HG02852 (cell line): Measurements from ENCODE around the gene ARID5B.
A peak's percentile ranks its signal among the peaks of the same experiment; 100 is the strongest.
"Not testable (repeated sequence)": the region's sequence is repeated elsewhere in the genome, so short reads cannot be mapped to it uniquely, and the experiment has no call there.

ENCODE experiments used
- ATAC-seq: cut with Tn5 transposase; IDR thresholded peaks from one replicate; pipeline ENCODE4 v1.9.1; 2021; ENCODE audit warnings: mild to moderate bottlenecking, moderate library complexity; ENCODE audit not compliant: unreplicated experiment

Gene ARID5B

GRCh38 chr10:61964059-61964709, 62.7 kb downstream of the ARID5B start:
- no peak for ATAC-seq

GRCh38 chr10:61964949-61965702, 63.6 kb downstream of the ARID5B start:
- peak; percentile 27 for ATAC-seq

- peak; percentile 25 for ATAC-seq
Observed at GRCh38 chr10:61965703-61966395, 64.3 kb downstream of the ARID5B start.

- ATAC-seq, result no peak
Observed at GRCh38 chr10:61967298-61967697, 65.8 kb downstream of the ARID5B start.

GRCh38 chr10:61970182-61971002, 68.9 kb downstream of the ARID5B start:
- ATAC-seq, result no peak

- no peak for ATAC-seq
Observed at GRCh38 chr10:61971003-61971325, 69.5 kb downstream of the ARID5B start.

GRCh38 chr10:61973169-61973568, 71.7 kb downstream of the ARID5B start:
- no peak for ATAC-seq

- ATAC-seq, result no peak
Observed at GRCh38 chr10:61973906-61974305, 72.4 kb downstream of the ARID5B start.

- ATAC-seq, result peak; percentile 15
Observed at GRCh38 chr10:61974601-61975390, 73.3 kb downstream of the ARID5B start.

- peak; percentile 95 for ATAC-seq
Observed at GRCh38 chr10:61975391-61975932, 74.0 kb downstream of the ARID5B start.

- ATAC-seq, result not testable (repeated sequence)
Observed at GRCh38 chr10:61976951-61977721, 75.6 kb downstream of the ARID5B start.

- no peak for ATAC-seq
Observed at GRCh38 chr10:61978965-61979364, 77.5 kb downstream of the ARID5B start.

GRCh38 chr10:61981460-61981859, 80.0 kb downstream of the ARID5B start:
- no peak for ATAC-seq

GRCh38 chr10:61983255-61983654, 81.8 kb downstream of the ARID5B start:
- ATAC-seq, result no peak

GRCh38 chr10:61984803-61985418, 83.4 kb downstream of the ARID5B start:
- no peak for ATAC-seq

GRCh38 chr10:61985715-61986114, 84.2 kb downstream of the ARID5B start:
- ATAC-seq, result no peak

- ATAC-seq, result no peak
Observed at GRCh38 chr10:61986382-61986781, 84.9 kb downstream of the ARID5B start.

GRCh38 chr10:61986788-61987492, 85.4 kb downstream of the ARID5B start:
- no peak for ATAC-seq
